Testis (tissue), 2 donors: ENCODE results near the gene ADAMTS15.

ENCODE experiments used
- CTCF ChIP-seq, 3 experiments: fragments of 450-650 bp in 2 of 3; fragments of 200-600 bp in 1 of 3; sonication (generic) in 1 of 3; IDR thresholded peaks; one replicate each; pipeline ENCODE4 v1.5.1; 2016 to 2019; ENCODE audit warnings: antibody characterized with exemption in 3 of 3, mild to moderate bottlenecking in 2 of 3, moderate library complexity in 1 of 3
- POLR2A ChIP-seq: fragments of 450-650 bp; IDR thresholded peaks from one replicate; pipeline ENCODE4 v1.6.1; 2017; ENCODE audit warnings: antibody characterized with exemption, mild to moderate bottlenecking, moderate library complexity

- TF ChIP-seq CTCF (IDR thresholded peaks at IDR 0.05), result no peak
- TF ChIP-seq POLR2A, result no peak
Measured at GRCh38 chr11:130510407-130511006, 62.1 kb downstream of the ADAMTS15 start.
